H1 (cell line): ENCODE results near the gene OASL. TPM values are rescaled to one million over a fixed set of nuclear protein-coding genes. Genes with fewer than 3 reads are reported as not detected.

Source experiments
- ASH2L ChIP-seq: fragments of 200-600, 300-600 bp; sonication (generic); IDR thresholded peaks from one replicate; pipeline ENCODE4 v1.7.1; 2017; ENCODE audit warnings: low read length
- BCL11A ChIP-seq, 2 experiments: IDR thresholded peaks; one replicate each; pipeline ENCODE4 v1.6.1; 2011; ENCODE audit warnings: low read depth in 2 of 2, low read length in 2 of 2, mild to moderate bottlenecking in 2 of 2
- CBX8 ChIP-seq: fragments of 300-800, 300-1000 bp; sonication (generic); IDR thresholded peaks from 2 replicates; pipeline ENCODE4 v1.7.1; 2016; ENCODE audit warnings: low read depth, low read length, borderline replicate concordance
- GTF2F1 ChIP-seq: IDR thresholded peaks from 2 replicates; pipeline ENCODE4 v1.6.1; 2012; ENCODE audit warnings: low read depth, low read length, improper control_type of control experiment, borderline replicate concordance
- HDAC2 ChIP-seq, 2 experiments: fragments of 300-600 bp in 1 of 2; sonication (generic) in 1 of 2; IDR thresholded peaks; 2 replicates each; pipeline ENCODE4 v1.6.1; 2011 to 2012; ENCODE audit warnings: low read depth in 2 of 2, low read length in 2 of 2, mild to moderate bottlenecking in 2 of 2, moderate library complexity in 2 of 2, borderline replicate concordance in 1 of 2, inconsistent platforms in 1 of 2
- KDM5A ChIP-seq: fragments of 200-600 bp; IDR thresholded peaks from 2 replicates; pipeline ENCODE4 v1.7.1; 2012; ENCODE audit warnings: mild to moderate bottlenecking, low read length, inconsistent platforms, mixed read lengths
- RNF2 ChIP-seq: fragments of 200-900, 300-1000 bp; sonication (generic); IDR thresholded peaks from 2 replicates; pipeline ENCODE4 v1.7.1; 2016; ENCODE audit warnings: borderline replicate concordance, low read depth, mild to moderate bottlenecking, antibody characterized with exemption, low read length; ENCODE audit not compliant: poor library complexity, severe bottlenecking; ENCODE audit errors: missing control alignments
- SAP30 ChIP-seq: fragments of 300-600 bp; sonication (generic); IDR thresholded peaks from 2 replicates; pipeline ENCODE4 v1.7.1; 2012; ENCODE audit warnings: low read length, moderate library complexity, mild to moderate bottlenecking, inconsistent platforms; ENCODE audit not compliant: insufficient read depth, insufficient replicate concordance
- YY1 ChIP-seq: IDR thresholded peaks from 2 replicates; pipeline ENCODE4 v1.6.1; 2011; ENCODE audit warnings: low read depth, mild to moderate bottlenecking, low read length
- polyA plus RNA-seq, 7 experiments: library from polyadenylated mRNA; depleted of rRNA in 3 of 7; stranded (reverse) in 5 of 7; unstranded in 2 of 7; fragments of >200 nt in 5 of 7; fragments of 200-250 nt in 2 of 7; gene quantifications; 1 replicate in 5 of 7; 2 replicates in 1 of 7; 4 replicates in 1 of 7; pipeline versions ENCODE4 v1.2.1 to v1.2.3, GENCODE V29; 2011 to 2013; ENCODE audit warnings: missing spikeins in 2 of 7, mixed read lengths in 2 of 7
- total RNA-seq: library from RNA; stranded (reverse); fragmentation: NEBNext Ultra II Directional; extraction: Animal tissue kit (Norgen Biotek cat#: 25700); gene quantifications from 2 replicates; pipeline ENCODE4 v1.2.1, GENCODE V29; 2021
- TF ChIP-seq, protein P1 (sequence below): fragments of 300-600 bp; sonication (generic); IDR thresholded peaks from 2 replicates; pipeline ENCODE4 v1.7.1; 2012; ENCODE audit warnings: low read length, moderate library complexity, mild to moderate bottlenecking, inconsistent platforms; ENCODE audit not compliant: insufficient replicate concordance

OASL gene
- total and polyA plus RNA-seq, 2 of the 8 experiments (the other 6 are each of a cell fraction or from before 2014, with no cell fraction given), result not detected

DNA sequence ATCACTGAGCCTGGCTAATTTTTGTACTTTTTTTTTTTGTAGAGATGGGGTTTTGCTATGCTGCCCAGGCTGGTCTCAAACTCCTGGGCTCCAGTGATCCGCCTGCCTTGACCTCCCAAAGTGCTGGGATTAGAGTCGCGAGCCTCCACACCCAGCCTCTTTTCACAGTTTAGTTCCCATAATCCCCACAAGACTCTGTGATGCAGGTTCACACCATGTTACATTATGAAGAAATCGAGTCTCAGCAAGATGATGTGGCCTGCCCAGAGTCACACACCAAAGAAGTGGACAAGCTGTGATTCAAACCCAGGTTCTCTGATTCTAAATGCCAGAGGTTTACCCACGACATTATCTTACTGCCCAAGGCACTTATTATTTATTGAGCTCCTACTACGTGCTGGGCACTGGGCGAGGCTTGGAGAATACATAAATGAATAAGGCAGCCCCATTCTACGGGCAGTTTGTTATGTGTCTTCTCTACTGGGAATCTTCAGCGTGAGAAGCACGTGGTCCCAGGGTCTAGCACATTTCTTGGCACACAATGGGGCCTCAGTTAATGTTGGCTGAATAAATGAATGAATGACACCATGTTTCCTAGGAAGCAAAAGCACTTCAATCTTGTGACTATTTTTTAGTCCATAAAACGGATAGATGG is 23.5 kb upstream of the OASL start (continued):
- TF ChIP-seq, protein P1, sequence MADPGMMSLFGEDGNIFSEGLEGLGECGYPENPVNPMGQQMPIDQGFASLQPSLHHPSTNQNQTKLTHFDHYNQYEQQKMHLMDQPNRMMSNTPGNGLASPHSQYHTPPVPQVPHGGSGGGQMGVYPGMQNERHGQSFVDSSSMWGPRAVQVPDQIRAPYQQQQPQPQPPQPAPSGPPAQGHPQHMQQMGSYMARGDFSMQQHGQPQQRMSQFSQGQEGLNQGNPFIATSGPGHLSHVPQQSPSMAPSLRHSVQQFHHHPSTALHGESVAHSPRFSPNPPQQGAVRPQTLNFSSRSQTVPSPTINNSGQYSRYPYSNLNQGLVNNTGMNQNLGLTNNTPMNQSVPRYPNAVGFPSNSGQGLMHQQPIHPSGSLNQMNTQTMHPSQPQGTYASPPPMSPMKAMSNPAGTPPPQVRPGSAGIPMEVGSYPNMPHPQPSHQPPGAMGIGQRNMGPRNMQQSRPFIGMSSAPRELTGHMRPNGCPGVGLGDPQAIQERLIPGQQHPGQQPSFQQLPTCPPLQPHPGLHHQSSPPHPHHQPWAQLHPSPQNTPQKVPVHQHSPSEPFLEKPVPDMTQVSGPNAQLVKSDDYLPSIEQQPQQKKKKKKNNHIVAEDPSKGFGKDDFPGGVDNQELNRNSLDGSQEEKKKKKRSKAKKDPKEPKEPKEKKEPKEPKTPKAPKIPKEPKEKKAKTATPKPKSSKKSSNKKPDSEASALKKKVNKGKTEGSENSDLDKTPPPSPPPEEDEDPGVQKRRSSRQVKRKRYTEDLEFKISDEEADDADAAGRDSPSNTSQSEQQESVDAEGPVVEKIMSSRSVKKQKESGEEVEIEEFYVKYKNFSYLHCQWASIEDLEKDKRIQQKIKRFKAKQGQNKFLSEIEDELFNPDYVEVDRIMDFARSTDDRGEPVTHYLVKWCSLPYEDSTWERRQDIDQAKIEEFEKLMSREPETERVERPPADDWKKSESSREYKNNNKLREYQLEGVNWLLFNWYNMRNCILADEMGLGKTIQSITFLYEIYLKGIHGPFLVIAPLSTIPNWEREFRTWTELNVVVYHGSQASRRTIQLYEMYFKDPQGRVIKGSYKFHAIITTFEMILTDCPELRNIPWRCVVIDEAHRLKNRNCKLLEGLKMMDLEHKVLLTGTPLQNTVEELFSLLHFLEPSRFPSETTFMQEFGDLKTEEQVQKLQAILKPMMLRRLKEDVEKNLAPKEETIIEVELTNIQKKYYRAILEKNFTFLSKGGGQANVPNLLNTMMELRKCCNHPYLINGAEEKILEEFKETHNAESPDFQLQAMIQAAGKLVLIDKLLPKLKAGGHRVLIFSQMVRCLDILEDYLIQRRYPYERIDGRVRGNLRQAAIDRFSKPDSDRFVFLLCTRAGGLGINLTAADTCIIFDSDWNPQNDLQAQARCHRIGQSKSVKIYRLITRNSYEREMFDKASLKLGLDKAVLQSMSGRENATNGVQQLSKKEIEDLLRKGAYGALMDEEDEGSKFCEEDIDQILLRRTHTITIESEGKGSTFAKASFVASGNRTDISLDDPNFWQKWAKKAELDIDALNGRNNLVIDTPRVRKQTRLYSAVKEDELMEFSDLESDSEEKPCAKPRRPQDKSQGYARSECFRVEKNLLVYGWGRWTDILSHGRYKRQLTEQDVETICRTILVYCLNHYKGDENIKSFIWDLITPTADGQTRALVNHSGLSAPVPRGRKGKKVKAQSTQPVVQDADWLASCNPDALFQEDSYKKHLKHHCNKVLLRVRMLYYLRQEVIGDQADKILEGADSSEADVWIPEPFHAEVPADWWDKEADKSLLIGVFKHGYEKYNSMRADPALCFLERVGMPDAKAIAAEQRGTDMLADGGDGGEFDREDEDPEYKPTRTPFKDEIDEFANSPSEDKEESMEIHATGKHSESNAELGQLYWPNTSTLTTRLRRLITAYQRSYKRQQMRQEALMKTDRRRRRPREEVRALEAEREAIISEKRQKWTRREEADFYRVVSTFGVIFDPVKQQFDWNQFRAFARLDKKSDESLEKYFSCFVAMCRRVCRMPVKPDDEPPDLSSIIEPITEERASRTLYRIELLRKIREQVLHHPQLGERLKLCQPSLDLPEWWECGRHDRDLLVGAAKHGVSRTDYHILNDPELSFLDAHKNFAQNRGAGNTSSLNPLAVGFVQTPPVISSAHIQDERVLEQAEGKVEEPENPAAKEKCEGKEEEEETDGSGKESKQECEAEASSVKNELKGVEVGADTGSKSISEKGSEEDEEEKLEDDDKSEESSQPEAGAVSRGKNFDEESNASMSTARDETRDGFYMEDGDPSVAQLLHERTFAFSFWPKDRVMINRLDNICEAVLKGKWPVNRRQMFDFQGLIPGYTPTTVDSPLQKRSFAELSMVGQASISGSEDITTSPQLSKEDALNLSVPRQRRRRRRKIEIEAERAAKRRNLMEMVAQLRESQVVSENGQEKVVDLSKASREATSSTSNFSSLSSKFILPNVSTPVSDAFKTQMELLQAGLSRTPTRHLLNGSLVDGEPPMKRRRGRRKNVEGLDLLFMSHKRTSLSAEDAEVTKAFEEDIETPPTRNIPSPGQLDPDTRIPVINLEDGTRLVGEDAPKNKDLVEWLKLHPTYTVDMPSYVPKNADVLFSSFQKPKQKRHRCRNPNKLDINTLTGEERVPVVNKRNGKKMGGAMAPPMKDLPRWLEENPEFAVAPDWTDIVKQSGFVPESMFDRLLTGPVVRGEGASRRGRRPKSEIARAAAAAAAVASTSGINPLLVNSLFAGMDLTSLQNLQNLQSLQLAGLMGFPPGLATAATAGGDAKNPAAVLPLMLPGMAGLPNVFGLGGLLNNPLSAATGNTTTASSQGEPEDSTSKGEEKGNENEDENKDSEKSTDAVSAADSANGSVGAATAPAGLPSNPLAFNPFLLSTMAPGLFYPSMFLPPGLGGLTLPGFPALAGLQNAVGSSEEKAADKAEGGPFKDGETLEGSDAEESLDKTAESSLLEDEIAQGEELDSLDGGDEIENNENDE, result no peak
- TF ChIP-seq BCL11A (IDR thresholded peaks at IDR 0.05; ENCODE audit: low read depth in 2 of 2, low read length in 2 of 2) (no peak), GTF2F1 (no peak), ASH2L (no peak), CBX8 (no peak), YY1 (no peak), KDM5A (no peak), RNF2 (no peak), HDAC2 (IDR thresholded peaks at IDR 0.05; ENCODE audit: borderline replicate concordance in 1 of 2, low read depth in 2 of 2, low read length in 2 of 2) (no peak), SAP30 (no peak)
